HG03066 (cell line): ENCODE data around the gene IL17REL.

Experiments
- ATAC-seq: cut with Tn5 transposase; IDR thresholded peaks from one replicate; pipeline ENCODE4 v1.9.1; 2021; ENCODE audit warnings: low read depth; ENCODE audit not compliant: unreplicated experiment

The IL17REL gene

DNA sequence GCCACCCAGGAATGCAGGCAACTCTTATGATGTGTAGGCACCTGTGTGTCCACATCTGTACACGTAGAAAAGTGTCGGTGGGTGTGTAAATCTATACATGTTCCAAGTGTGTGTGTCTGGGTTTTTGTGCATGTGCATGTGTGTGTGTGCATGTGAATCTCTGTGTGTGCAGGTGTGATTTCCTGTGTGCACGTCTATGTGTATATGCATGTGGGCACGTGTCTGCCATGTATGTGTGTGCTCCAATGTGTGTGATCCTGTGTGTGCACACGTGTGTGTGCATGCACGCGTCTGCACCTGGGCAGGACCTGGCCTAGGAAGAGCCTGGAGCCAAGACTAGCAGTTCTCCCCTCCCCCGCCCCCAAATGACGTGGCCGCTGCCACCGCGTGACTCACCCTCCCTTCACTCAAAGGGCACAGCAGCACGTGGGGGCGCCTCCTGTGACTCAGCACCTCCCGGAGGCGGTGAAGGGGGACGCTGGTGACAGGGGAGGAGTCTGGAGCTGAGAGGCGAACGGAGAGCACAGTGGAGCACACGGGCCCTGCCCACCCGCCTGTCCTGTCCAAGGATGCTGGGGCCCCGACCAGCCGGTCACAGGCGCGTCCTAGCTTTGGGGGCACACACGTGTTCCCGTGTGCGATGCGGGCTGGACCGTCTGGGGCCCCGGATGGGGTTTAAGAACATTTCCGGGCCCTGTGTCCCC, 41.9 kb downstream of the IL17REL start:
- ATAC-seq: peak; percentile 75

DNA sequence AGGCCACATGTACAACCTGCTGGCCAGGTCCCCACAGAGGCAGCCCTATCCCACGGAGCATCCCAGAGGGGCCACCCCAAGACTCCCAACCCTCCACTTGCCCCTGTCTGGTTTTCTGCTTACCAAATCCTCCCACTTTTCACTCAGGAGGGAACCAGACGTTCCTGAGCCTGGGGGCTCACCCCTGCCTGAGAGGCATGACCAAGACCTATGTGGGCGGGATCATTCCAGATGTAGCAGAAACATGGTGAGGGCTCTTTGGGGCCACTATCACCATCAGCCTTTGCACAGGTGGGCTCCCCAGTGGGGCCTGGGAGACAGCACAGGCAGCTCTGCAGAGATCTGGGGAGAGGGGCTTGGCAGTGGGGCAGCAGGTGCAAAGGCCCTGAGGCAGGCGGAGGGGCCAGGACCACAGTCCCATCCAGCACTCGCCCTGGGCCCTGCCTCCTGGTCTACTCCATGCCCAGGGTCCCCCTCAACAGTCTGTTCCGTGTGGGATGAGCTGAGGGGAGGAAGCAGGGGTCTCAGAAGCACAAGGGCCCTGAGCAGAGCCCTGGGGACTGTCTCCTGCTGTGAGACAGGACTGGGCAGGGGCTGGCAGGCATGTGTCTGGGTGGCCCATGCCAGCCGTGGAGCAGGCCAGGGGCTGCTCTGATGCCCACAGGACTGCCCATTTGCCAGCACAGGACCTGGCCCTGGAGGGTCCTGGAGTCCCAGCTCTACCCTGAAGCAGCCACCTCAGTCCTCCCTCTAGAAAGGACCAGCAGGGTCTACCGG, 42.6 kb downstream of the IL17REL start:
- ATAC-seq: no peak

DNA sequence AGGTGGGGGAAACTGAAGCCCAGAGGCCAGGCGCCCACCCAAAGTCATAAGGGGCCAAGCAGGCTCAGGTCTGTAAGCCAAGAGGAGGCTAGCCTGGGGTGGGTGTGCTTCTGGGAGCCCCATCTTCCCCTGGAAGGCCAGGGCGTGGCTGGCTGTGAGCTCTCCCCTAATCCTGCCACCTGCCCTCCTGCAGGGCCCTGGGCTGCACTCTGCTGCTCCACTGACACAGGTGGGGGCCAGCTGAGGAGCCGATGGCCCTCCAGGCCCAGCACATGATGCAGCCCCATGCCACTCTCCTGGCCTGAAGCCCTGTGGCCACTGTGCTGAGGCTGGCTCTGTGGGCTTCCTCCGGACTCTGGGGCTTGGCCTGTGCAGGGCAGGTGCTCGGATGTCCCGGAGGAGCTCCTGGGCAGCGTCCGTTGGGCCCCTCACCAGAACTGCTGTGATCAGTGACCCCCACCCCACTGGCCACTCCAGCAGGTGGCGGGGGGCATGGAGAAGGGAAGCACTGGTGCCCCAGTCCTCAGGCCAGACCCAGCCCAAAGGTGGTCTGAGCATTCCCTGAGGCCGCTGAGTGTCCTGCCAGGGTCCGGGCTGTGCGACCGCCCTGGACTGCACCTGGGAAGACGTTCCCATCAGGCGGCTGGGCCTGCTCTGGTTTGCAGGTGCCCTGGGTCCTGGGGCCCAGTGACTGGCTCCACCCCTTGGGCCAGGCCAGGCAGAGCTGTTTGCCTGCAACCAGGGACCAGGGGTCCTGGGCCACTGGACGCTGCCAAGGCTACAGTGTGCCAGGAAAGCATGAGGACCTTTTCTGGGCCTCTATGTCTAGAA, 43.5 kb downstream of the IL17REL start:
- no peak for ATAC-seq

DNA sequence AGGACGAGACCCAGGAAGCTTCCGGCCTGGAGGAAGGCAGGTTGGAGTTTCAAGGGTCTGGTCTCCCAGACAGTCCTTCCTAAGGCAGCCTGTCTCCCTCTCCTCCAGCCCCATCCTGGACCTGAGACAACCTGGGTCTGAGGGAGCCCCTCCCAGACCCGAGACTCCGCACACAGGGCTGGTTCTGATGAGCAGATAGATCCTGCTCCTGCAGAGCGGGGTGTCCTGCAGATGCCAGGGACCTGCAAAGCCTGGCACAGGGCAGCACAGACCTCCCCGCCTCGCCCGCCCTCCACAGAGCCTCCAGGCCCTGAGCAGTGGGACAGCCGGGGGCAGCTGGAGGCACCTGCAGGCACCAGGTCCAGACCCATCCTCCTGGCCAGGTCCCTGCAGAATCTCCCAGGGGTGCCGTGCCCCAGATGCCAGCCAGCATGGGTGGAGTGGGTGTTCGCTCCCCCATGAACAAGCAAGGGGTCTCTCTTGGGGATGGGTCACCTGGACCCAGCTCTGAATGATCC, 44.2 kb downstream of the IL17REL start:
- no peak for ATAC-seq

DNA sequence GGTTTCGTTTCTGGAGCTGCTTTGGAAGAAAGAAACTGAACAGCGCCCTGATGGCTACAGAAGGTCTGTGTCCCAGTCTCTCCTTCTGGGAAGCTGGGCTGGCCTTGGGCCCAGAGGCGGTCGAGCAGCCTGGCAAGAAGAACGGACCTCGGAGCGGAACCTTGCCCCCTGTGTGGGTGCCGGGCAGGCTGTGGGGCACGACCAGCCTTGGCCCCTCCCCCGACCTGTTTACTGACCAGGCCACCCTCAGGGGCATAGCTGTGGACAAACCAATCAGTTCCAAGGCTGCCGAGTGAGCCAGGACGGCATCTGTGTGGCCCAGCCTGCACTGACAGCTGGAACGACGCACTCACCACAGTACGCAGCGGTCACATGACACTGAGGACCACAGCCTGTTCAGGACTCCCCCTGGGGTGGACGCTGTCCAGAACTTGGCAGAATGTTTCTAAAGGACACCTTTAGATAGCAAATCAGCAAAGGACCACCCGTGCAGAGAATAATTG, 44.8 kb downstream of the IL17REL start:
- no peak for ATAC-seq

DNA sequence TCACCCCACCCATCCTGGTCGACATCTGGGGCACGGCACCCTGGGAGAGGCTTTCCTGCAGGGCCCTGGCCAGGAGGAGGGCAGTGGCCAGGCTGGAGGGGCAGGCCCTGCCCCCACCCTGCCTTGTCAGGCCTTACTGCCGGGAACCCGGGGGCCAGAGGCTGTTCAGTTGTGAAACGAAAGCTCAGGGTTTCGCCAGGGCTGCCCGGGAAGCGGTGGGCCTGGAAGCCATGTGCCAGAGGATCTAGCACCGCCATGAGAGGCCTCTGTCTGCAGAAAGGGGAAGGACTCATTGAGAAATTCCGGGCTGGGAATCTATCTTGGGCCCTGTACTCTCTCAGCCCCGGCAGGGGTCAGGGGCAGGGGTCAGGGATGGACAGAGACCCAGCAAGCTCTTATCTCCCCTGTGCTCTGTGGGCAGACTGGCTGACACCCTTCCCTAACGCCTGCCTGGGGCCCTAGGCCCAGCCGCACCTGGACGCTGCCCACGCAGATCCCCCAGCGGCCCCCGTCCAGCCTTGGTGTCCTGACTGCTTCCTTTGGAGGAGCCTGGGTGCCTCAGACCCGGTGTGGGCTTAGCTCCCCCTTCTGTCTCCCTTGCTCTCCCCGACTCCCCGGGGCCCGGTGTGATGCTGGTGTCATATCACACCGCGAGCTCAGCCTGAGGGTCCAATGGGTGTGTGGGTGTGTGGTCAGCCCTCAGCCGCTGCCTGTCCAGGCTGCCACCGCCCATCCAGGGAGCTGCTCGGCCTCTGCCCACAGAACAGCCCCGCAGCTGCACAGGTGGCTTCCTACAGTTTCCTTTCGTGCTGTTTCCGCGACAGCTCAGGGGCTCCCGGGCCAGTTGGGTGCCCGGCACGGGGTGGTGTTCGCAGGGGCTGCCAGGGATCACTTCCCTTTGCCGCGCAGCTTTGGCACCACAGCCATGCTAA, 45.5 kb downstream of the IL17REL start:
- no peak for ATAC-seq

DNA sequence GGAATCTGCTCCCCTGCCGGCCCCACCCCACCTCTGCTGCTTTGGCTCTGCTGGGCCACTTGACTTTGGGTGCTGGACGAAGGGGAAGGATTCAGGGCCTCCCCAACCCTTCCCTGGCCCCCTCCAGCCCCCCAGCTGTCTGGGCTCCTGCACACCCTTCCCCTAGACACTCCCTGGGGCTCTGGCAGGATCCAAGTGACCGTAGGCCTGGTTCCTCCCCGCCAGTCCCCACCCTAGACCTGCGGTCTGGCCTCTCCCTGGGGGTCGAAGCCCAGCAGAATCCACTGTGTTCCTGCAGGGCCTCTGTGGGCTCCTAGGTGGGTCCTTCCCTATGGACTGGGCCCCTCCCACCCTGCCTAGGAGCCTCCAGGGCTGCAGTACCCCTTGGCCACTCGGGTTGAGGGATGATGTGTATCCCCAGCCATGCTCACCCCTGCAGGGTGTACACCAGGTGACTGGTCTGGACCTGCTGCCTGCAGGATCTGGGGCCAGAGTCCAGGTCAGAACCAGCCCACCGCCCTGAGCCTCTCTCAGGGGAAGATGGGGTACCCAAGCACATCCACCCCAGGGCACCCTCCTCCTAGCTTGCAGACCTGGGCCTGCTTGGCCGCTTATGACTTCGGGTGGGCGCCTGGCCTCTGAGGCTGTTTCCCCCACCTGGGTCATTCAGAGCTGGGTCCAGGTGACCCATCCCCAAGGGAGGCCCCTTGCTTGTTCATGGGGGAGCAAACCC, 46.4 kb downstream of the IL17REL start:
- ATAC-seq: no peak

DNA sequence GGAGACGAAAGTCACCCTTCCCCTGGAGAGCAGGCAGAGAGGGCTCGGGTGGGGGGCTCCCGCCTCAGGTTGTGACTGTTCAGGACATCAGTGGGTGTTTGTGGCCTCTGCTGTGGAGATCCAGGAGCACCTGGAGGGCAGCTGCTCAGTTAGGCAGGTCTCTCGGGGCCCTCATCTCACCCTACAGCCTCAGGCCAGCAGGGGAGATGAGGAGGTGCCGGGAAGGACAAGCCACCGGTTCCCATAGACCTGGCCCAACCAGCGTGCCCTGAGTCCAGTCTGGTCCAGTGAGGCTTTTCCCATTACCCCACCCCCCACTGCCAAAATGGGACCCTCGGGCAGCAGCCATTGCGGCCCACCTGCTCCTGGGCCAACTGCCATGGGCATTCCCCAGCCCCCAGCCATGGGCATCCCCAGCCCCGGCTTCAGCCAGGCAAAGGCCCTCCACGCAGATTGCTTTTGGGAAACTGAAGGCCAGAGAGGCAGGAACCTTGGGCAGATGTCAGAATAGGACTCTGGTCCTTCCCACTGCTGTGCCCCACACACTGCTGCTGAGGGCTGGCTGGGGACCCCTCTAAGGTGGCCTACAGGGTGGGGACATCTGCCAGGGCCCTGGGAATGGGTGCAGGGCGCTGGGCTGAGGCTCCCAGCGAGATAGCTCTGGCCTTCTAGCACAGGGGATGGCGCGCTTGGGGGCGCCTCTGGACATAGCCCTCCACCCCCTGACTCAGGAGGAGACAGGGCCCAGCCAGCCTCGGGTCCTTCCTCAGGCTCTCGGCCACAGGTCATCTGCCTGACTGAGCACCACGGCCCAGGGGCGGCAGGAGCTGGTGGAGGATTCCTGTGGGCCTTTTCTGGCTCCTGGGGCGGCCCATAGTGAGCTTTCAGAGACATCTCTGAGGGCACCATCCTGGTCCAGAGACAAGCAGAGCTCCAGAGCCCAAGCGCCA, 47.2 kb downstream of the IL17REL start:
- no peak for ATAC-seq

DNA sequence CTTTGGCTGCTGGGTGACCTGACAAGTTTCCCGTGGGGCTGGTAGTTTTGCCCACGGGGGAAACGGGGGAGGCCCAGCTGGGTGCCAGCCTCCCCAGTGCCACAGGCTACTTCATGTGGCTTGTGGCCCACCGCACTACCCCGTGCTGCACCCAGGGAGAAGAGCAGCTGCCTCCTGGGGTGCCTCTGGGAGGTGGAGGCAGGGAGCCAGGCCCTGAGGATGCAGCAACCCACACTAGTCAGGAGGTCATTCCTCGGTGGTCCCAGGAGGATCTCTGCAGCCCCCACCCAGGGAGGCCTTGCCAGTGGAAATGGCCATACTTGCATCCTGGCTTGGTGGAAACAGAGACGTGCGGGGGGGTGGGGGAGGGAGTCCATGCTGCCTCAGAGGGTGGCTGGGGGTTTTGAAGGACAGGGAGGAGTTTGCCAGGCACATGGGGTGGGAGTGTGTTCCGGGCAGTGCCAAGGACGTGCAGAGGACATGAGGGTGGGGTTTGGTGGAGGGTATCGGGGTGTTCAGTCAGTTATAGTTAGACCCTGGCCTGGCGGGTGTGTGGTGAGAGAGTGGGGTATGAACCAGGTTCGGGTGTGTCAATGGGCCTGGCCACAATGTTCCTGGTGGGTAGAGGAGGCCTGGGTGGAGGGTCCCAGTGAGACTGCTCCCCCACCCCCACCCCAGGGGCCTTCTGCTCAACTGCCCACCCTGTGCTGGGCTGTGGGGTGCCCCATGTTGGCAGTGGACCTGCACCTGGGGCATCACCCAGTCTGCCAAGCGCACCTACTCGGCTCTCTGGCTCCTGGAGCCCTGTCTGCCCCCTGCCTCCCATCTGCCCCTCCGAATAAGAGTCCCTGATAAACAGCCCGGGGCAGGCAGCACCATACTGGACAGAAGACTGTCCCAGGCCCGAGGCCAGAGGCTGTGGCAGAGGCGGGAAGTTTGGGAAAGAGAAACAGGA, 48.2 kb downstream of the IL17REL start:
- ATAC-seq: no peak

DNA sequence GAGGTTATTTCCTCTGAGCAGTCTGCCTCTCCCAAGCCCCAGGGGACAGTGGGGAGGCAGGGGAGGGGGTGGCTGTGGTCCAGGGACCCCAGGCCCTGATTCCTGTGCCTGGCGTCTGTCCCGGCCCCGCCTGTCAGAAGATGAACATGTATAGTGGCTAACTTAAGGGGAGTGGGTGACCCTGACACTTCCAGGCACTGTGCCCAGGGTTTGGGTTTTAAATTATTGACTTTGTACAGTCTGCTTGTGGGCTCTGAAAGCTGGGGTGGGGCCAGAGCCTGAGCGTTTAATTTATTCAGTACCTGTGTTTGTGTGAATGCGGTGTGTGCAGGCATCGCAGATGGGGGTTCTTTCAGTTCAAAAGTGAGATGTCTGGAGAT, 48.9 kb downstream of the IL17REL start:
- ATAC-seq: no peak

DNA sequence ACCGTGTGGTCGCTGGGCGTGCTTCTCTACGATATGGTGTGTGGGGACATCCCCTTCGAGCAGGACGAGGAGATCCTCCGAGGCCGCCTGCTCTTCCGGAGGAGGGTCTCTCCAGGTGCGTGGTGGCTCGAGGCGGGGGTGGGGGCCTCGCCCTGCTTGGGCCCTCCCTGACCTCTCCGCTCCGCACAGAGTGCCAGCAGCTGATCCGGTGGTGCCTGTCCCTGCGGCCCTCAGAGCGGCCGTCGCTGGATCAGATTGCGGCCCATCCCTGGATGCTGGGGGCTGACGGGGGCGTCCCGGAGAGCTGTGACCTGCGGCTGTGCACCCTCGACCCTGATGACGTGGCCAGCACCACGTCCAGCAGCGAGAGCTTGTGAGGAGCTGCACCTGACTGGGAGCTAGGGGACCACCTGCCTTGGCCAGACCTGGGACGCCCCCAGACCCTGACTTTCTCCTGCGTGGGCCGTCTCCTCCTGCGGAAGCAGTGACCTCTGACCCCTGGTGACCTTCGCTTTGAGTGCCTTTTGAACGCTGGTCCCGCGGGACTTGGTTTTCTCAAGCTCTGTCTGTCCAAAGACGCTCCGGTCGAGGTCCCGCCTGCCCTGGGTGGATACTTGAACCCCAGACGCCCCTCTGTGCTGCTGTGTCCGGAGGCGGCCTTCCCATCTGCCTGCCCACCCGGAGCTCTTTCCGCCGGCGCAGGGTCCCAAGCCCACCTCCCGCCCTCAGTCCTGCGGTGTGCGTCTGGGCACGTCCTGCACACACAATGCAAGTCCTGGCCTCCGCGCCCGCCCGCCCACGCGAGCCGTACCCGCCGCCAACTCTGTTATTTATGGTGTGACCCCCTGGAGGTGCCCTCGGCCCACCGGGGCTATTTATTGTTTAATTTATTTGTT, 49.6 kb downstream of the IL17REL start:
- no peak for ATAC-seq

DNA sequence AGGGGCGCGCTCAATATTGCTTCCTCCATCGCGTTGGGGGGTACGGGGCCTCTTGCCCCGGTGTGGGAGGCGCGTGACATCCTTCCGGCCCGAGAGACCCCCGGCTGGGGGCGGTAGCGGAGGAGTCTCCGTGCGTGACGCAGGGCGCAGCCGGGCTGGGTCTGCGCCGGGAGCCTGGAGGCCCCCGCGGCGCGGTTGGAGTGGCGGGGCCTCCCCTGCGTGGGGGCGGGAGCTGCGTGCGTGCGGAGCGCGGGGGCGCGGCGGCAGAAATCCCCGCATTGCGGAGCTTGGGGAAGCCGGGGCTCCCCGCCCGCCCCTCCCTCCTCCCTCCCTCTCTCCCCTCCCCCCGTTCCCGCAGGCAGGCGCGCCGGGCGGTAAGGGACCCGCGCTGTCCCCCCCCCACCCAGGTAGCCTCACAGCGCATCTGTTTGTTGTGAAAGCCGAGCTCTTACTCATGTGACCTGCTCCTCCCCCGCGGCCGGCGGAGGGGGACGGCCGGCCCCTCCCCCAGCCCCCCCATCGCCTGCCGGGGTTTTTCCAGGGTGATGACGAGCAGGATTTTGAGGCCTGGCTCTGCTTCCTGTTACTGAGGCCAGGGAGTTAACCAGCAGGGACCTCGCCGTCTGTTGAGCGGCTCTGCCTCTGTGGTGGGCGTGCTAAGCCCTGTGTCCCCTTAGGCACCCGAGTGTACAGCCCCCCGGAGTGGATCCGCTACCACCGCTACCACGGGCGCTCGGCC, 50.4 kb downstream of the IL17REL start:
- no peak for ATAC-seq

DNA sequence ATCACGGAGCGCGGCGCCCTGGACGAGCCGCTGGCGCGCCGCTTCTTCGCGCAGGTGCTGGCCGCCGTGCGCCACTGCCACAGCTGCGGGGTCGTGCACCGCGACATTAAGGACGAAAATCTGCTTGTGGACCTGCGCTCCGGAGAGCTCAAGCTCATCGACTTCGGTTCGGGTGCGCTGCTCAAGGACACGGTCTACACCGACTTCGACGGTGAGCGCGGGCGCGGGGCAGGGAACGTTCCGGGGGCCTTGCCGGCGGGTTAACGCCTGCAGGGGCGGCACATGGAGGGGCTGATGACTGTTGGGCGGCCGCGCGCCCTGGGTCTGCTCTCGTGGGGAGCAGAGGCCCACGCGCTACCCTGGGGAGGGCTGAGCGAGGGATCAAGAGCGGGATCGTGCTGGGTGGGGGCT, 51.0 kb downstream of the IL17REL start:
- no peak for ATAC-seq

DNA sequence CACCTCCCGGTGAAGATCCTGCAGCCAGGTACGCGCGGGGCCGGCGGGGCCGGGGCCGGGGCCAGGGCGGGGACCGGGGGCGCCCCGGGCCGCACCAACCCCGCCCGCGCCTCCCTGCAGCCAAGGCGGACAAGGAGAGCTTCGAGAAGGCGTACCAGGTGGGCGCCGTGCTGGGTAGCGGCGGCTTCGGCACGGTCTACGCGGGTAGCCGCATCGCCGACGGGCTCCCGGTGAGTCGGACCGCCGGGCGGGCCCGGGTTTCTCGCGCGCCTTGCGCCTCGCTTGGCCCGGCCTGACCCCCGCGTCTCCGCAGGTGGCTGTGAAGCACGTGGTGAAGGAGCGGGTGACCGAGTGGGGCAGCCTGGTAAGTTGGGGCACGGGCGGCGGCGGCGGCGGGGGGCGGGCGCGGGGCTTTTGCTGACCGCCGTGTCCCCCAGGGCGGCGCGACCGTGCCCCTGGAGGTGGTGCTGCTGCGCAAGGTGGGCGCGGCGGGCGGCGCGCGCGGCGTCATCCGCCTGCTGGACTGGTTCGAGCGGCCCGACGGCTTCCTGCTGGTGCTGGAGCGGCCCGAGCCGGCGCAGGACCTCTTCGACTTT, 51.5 kb downstream of the IL17REL start:
- ATAC-seq: no peak
